Fibroblast of the aortic adventitia (primary cell): Measurements from ENCODE around the gene ULBP2. TPM values are rescaled to one million over a fixed set of nuclear protein-coding genes. Genes with fewer than 3 reads are reported as not detected.
A peak's percentile ranks its signal among the peaks of the same experiment; 100 is the strongest.
"Not testable (repeated sequence)": the region's sequence is repeated elsewhere in the genome, so short reads cannot be mapped to it uniquely, and the experiment has no call there.

ENCODE experiments used
- DNase-seq: peaks from one replicate; pipeline ENCODE4 v3.0.0-alpha.2; 2010; ENCODE audit warnings: low read depth
- H3K4me3 ChIP-seq: 2 replicates; pipeline ENCODE4 v1.5.1; 2011; ENCODE audit warnings: low read depth, mild to moderate bottlenecking, control low read depth, low read length, moderate library complexity
- CTCF ChIP-seq: IDR thresholded peaks from 2 replicates; pipeline ENCODE4 v1.5.1; 2011; ENCODE audit warnings: mild to moderate bottlenecking, low read length, control low read depth, inconsistent platforms; ENCODE audit not compliant: insufficient read depth
- total RNA-seq: library from RNA; depleted of rRNA; stranded (reverse); fragments of >200 nt; gene quantifications from 2 replicates; pipeline ENCODE4 v1.2.3, GENCODE V29; 2012; ENCODE audit warnings: low replicate concordance

Gene ULBP2
- total RNA-seq, 1 donor: 3.3 TPM

- DNase-seq: peak; percentile 83
- TF ChIP-seq CTCF: peak; percentile 64
- H3K4me3 ChIP-seq: no peak overlapping the region
These were observed 7.3 kb upstream of the ULBP2 start for GRCh38 chr6:149934249-149935156.

- no peak overlapping the region for H3K4me3 ChIP-seq
- no peak for TF ChIP-seq CTCF
- no peak for DNase-seq
These were observed 6.6 kb upstream of the ULBP2 start for GRCh38 chr6:149935246-149935645.

GRCh38 chr6:149935668-149936067 is 6.1 kb upstream of the ULBP2 start:
- DNase-seq: no peak
- no peak overlapping the region for H3K4me3 ChIP-seq
- no peak for TF ChIP-seq CTCF

GRCh38 chr6:149936743-149937142 is 5.1 kb upstream of the ULBP2 start:
- no peak for TF ChIP-seq CTCF
- DNase-seq: no peak
- no peak overlapping the region for H3K4me3 ChIP-seq

GRCh38 chr6:149938013-149938570 is 3.7 kb upstream of the ULBP2 start:
- not testable (repeated sequence) for DNase-seq
- peak overlapping the region; percentile 58 for H3K4me3 ChIP-seq

- peak overlapping the region; percentile 58 for H3K4me3 ChIP-seq
- no peak for DNase-seq
- no peak for TF ChIP-seq CTCF
These were observed 3.1 kb upstream of the ULBP2 start for GRCh38 chr6:149938571-149939355.

- DNase-seq: no peak
- no peak for TF ChIP-seq CTCF
- no peak overlapping the region for H3K4me3 ChIP-seq
These were observed 2.5 kb upstream of the ULBP2 start for GRCh38 chr6:149939356-149939648.
